Measurements from ENCODE around the gene PDE11A.

The PDE11A gene

DNA sequence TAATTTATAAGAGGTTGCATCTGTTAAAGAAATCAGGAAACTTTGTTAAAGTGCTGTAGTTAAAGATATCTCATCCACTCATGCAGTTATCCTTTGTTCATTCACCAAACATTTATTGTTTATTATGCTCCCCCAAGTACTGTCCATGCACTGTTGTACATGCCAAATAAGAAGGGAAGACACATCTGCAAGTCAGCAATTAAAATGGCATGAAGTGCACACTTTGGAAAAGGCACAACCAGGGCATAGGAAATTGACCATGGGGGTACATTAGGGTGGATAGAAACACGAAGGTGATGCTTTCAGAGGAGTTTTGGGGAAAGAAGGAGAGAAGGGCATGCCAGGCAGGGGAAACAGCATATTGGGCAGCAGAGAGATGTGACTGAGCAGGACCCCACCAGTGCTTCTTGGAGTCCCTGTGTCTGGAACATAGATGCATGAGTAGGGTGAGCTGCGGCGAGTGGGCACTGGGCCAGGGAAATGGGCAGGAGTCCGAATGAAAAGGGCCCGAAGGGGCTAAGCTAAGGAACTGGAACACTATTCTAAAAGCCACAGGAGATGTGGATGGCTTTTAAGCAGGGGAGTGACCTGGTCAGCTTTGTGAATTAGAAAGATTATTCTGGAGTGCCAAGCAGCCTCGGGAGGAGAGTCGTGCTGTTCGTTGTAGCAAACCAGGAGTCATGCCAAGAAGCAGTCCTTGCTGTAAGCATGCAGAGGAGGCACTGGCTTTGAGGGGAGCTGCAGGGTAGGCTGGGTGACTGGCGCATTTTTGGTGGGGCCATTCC is 363.7 kb downstream of the PDE11A start:
- Mint-ChIP-seq H3K4me3 (no peak overlapping the region), H3K27ac (ENCODE audit: low read depth) (no peak overlapping the region), H3K27me3 (peaks cover 5% of the 10 kb centered on the region), H3K36me3 (ENCODE audit: insufficient read depth) (no peaks in the 10 kb centered on the region), H3K4me1 (no peaks in the 10 kb centered on the region), H3K9me3 (no peaks in the 10 kb centered on the region)
- DNase-seq (ENCODE audit: low spot score in 2 of 2) = no peak
- no peak for ATAC-seq (replicated peaks; ENCODE audit: extremely low read depth, poor library complexity, severe bottlenecking)

GRCh38 chr2:177708106-177708505 is 364.5 kb downstream of the PDE11A start:
- Mint-ChIP-seq H3K4me3 (no peak overlapping the region), H3K27me3 (peaks cover 10% of the 10 kb centered on the region), H3K36me3 (ENCODE audit: insufficient read depth) (no peaks in the 10 kb centered on the region), H3K4me1 (no peaks in the 10 kb centered on the region), H3K27ac (ENCODE audit: low read depth) (no peak overlapping the region), H3K9me3 (no peaks in the 10 kb centered on the region)
- DNase-seq (ENCODE audit: low spot score in 2 of 2) (no peak), ATAC-seq (replicated peaks; ENCODE audit: extremely low read depth, poor library complexity, severe bottlenecking) (no peak)

GRCh38 chr2:177705511-177706173 is 366.9 kb downstream of the PDE11A start:
- no peaks in the 10 kb centered on the region for H3K9me3 Mint-ChIP-seq
- H3K36me3 Mint-ChIP-seq (ENCODE audit: insufficient read depth) = no peaks in the 10 kb centered on the region
- no peak overlapping the region for H3K27ac Mint-ChIP-seq (ENCODE audit: low read depth)
- no peak overlapping the region for H3K4me3 Mint-ChIP-seq
- no peak for DNase-seq (ENCODE audit: low spot score in 2 of 2)
- no peaks in the 10 kb centered on the region for H3K4me1 Mint-ChIP-seq
- H3K27me3 Mint-ChIP-seq = peaks cover 10% of the 10 kb centered on the region
- ATAC-seq (replicated peaks; ENCODE audit: extremely low read depth, poor library complexity, severe bottlenecking) = no peak

- DNase-seq (ENCODE audit: low spot score in 2 of 2) = no peak
- peaks cover 28% of the 10 kb centered on the region for H3K27me3 Mint-ChIP-seq
- no peak for ATAC-seq (replicated peaks; ENCODE audit: extremely low read depth, poor library complexity, severe bottlenecking)
- no peaks in the 10 kb centered on the region for H3K9me3 Mint-ChIP-seq
- no peaks in the 10 kb centered on the region for H3K36me3 Mint-ChIP-seq (ENCODE audit: insufficient read depth)
- no peaks in the 10 kb centered on the region for H3K4me1 Mint-ChIP-seq
- H3K27ac Mint-ChIP-seq (ENCODE audit: low read depth) = no peak overlapping the region
- no peak overlapping the region for H3K4me3 Mint-ChIP-seq
These were observed 369.4 kb downstream of the PDE11A start for GRCh38 chr2:177703159-177703558.

- H3K27me3 Mint-ChIP-seq = peaks cover 55% of the 10 kb centered on the region
- no peak for DNase-seq (ENCODE audit: low spot score in 2 of 2)
- H3K27ac Mint-ChIP-seq (ENCODE audit: low read depth) = no peak overlapping the region
- H3K36me3 Mint-ChIP-seq (ENCODE audit: insufficient read depth) = no peaks in the 10 kb centered on the region
- H3K4me3 Mint-ChIP-seq = no peak overlapping the region
- no peak for ATAC-seq (replicated peaks; ENCODE audit: extremely low read depth, poor library complexity, severe bottlenecking)
- no peaks in the 10 kb centered on the region for H3K9me3 Mint-ChIP-seq
- no peaks in the 10 kb centered on the region for H3K4me1 Mint-ChIP-seq
These were observed 374.3 kb downstream of the PDE11A start for GRCh38 chr2:177698281-177698680.

DNA sequence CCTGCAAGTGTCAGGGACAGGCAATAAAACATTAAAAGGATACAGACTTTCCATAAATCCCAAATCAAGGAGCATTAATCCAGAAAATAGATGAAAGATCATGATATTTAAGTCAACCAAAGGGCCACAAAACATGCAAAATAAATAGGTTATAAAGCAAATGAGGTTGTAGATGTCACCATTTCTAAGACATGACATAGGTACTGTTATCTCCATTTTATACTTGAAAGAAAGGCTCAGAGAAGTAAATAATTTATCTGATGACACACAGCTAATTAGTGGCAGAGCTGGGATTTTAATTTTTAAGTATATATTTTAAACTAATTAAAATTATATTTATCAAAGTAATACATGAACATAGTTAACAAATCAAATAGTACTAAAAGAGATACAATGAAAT is 378.2 kb downstream of the PDE11A start:
- DNase-seq (ENCODE audit: low spot score in 2 of 2) = no peak
- H3K27ac Mint-ChIP-seq (ENCODE audit: low read depth) = no peak overlapping the region
- no peak for ATAC-seq (replicated peaks; ENCODE audit: extremely low read depth, poor library complexity, severe bottlenecking)
- H3K36me3 Mint-ChIP-seq (ENCODE audit: insufficient read depth) = no peaks in the 10 kb centered on the region
- H3K4me1 Mint-ChIP-seq = no peaks in the 10 kb centered on the region
- H3K9me3 Mint-ChIP-seq = no peaks in the 10 kb centered on the region
- peaks cover 56% of the 10 kb centered on the region for H3K27me3 Mint-ChIP-seq
- no peak overlapping the region for H3K4me3 Mint-ChIP-seq

DNA sequence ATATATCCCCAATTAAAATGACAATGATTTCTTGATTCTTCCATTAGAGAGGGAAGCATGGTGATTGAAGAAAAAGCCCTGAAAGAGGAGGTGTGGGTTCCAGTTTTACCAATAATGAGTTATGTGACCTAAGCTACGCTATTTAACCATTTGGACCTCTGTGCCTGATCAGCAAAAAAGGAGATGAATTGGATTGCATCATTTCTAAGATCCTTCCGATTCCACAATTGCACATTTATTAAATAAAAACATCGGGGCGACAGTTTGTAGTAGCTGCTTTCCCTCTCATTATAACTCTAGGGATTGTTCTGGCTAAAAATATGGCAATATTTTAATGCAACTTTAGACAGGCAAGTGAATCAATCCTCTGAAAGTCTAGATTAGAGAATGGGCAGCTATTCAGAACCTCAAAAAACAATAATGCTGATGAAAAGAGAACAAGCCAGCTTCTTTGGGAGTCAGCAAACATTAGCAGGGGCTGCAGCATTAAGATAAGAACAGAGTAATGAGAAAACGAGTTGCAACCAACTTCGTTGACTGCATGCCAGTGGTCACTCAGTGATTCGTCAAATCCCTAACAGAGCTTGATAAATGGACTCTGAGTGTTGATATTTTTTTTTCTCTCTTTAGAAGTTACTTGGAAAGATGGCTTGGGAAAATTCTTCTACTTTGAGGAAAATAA is 378.8 kb downstream of the PDE11A start:
- DNase-seq (ENCODE audit: low spot score in 2 of 2) = no peak
- ATAC-seq (replicated peaks; ENCODE audit: extremely low read depth, poor library complexity, severe bottlenecking) = no peak
- Mint-ChIP-seq H3K4me3 (no peak overlapping the region), H3K27me3 (peaks cover 51% of the 10 kb centered on the region), H3K27ac (ENCODE audit: low read depth) (no peak overlapping the region), H3K9me3 (no peaks in the 10 kb centered on the region), H3K4me1 (no peaks in the 10 kb centered on the region), H3K36me3 (ENCODE audit: insufficient read depth) (no peaks in the 10 kb centered on the region)

GRCh38 chr2:177692783-177693269 is 379.8 kb downstream of the PDE11A start:
- H3K27ac Mint-ChIP-seq (ENCODE audit: low read depth) = no peak overlapping the region
- no peak for DNase-seq (ENCODE audit: low spot score in 2 of 2)
- H3K4me1 Mint-ChIP-seq = no peaks in the 10 kb centered on the region
- H3K27me3 Mint-ChIP-seq = peaks cover 44% of the 10 kb centered on the region
- H3K36me3 Mint-ChIP-seq (ENCODE audit: insufficient read depth) = no peaks in the 10 kb centered on the region
- no peak for ATAC-seq (replicated peaks; ENCODE audit: extremely low read depth, poor library complexity, severe bottlenecking)
- no peaks in the 10 kb centered on the region for H3K9me3 Mint-ChIP-seq
- no peak overlapping the region for H3K4me3 Mint-ChIP-seq

- Mint-ChIP-seq H3K36me3 (ENCODE audit: insufficient read depth) (no peaks in the 10 kb centered on the region), H3K4me3 (no peak overlapping the region), H3K4me1 (no peaks in the 10 kb centered on the region), H3K27ac (ENCODE audit: low read depth) (no peak overlapping the region), H3K9me3 (no peaks in the 10 kb centered on the region), H3K27me3 (peaks cover 44% of the 10 kb centered on the region)
- DNase-seq (ENCODE audit: low spot score in 2 of 2) = no peak
- ATAC-seq (replicated peaks; ENCODE audit: extremely low read depth, poor library complexity, severe bottlenecking) = no peak
These were observed 380.4 kb downstream of the PDE11A start for GRCh38 chr2:177692042-177692782.

DNA sequence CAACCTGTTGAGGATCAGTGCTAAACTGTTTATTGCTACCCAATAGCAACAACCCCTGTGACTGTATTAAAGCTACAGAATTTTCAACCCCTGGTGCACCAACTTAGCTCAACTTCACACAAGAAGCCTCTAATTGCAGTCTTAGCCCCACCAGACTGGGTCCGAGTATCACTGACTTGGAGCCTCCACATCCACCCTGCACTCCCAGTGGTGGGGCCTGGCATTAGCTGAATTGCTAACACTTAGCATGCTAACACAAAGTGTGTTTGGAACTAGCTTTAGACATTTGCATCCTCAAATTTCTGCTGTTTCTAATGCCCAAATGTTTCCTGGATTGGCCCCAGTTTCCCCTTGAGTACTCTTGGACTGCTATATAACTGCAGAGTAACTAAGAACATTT is 381.4 kb downstream of the PDE11A start:
- Mint-ChIP-seq H3K9me3 (no peaks in the 10 kb centered on the region), H3K27ac (ENCODE audit: low read depth) (no peak overlapping the region), H3K27me3 (peaks cover 35% of the 10 kb centered on the region), H3K4me3 (no peak overlapping the region), H3K36me3 (ENCODE audit: insufficient read depth) (no peaks in the 10 kb centered on the region), H3K4me1 (no peaks in the 10 kb centered on the region)
- ATAC-seq (replicated peaks; ENCODE audit: extremely low read depth, poor library complexity, severe bottlenecking) (no peak), DNase-seq (ENCODE audit: low spot score in 2 of 2) (no peak)

DNA sequence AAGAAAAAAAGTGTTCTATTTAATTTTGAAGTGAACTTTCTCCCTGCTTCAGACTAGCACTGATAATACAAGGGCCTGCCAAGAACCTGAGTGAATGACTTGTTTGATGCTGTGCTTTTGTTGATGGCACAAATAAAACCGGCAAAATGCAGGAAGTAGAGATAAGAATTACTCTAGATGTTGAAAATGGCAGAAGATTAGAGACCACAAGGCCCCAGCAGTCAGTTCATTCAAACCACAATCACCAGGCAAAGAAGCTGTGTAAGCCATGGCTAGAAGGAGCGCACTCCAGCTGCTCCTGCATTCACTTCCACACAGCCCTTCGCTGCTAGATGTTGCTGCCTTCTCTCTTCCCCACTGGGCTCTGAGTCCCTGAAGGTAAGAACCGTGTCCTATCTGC is 383.0 kb downstream of the PDE11A start:
- Mint-ChIP-seq H3K9me3 (no peaks in the 10 kb centered on the region), H3K27ac (ENCODE audit: low read depth) (no peak overlapping the region), H3K4me3 (no peak overlapping the region), H3K4me1 (no peaks in the 10 kb centered on the region), H3K36me3 (ENCODE audit: insufficient read depth) (no peaks in the 10 kb centered on the region), H3K27me3 (peaks cover 20% of the 10 kb centered on the region)
- ATAC-seq (replicated peaks; ENCODE audit: extremely low read depth, poor library complexity, severe bottlenecking) = no peak
- DNase-seq (ENCODE audit: low spot score in 2 of 2) = no peak

DNA sequence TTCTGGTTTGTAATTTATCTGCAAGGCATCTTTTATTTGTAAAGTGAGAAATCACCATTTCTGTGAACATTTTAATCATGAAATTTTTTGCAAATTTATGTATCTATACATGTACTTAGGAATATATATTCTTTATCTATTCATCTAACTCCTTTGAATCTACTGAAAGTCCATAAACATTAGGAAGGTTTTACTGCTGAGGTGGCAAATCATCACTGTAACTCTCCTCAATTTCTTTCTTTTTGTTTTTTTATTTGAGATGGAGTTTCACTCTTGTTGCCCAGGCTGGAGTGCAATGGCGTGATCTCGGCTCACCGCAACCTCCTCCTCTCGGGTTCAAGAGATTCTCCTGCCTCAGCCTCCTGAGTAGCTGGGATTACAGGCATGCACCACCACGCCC is 383.7 kb downstream of the PDE11A start:
- no peaks in the 10 kb centered on the region for H3K36me3 Mint-ChIP-seq (ENCODE audit: insufficient read depth)
- no peak for ATAC-seq (replicated peaks; ENCODE audit: extremely low read depth, poor library complexity, severe bottlenecking)

More for the DNA sequence above, 383.7 kb downstream of the PDE11A start:
- DNase-seq (ENCODE audit: low spot score in 2 of 2) = no peak
- no peak overlapping the region for H3K4me3 Mint-ChIP-seq
- H3K4me1 Mint-ChIP-seq = no peaks in the 10 kb centered on the region
- H3K27me3 Mint-ChIP-seq = peaks cover 12% of the 10 kb centered on the region
- no peak overlapping the region for H3K27ac Mint-ChIP-seq (ENCODE audit: low read depth)
- no peaks in the 10 kb centered on the region for H3K9me3 Mint-ChIP-seq
